Transverse colon (tissue), 4 donors: ENCODE data around the gene BCAR3. TPM values are rescaled to one million over a fixed set of nuclear protein-coding genes. Genes with fewer than 3 reads are reported as not detected.
"Not testable (repeated sequence)": the region's sequence is repeated elsewhere in the genome, so short reads cannot be mapped to it uniquely, and the experiment has no call there.

ENCODE experiments used
- DNase-seq: peaks from one replicate; pipeline ENCODE4 v3.0.0-alpha.2; 2019
- H3K27ac ChIP-seq, 4 donors: fragments of 200-600 bp; sonication (generic); 2 replicates each; pipeline ENCODE4 v1.5.1; 2016 to 2018; ENCODE audit warnings: inconsistent platforms in 4 of 4
- H3K27me3 ChIP-seq: fragments of 200-600 bp; sonication (generic); 2 replicates; pipeline ENCODE4 v1.5.1; 2017; ENCODE audit warnings: inconsistent platforms
- H3K36me3 ChIP-seq, 4 donors: fragments of 200-600 bp; sonication (generic); 2 replicates each; pipeline ENCODE4 v1.5.1; 2017 to 2019; ENCODE audit warnings: inconsistent platforms in 4 of 4
- H3K4me1 ChIP-seq, 4 donors: fragments of 200-600 bp; sonication (generic); 2 replicates each; pipeline ENCODE4 v1.5.1; 2017 to 2020; ENCODE audit warnings: inconsistent platforms in 4 of 4
- H3K4me3 ChIP-seq, 4 donors: fragments of 200-600 bp; sonication (generic); 1 replicate in 1 of 4; 2 replicates in 3 of 4; pipeline versions ENCODE4 v1.5.1 to v1.6.1; 2017 to 2019; ENCODE audit warnings: inconsistent platforms in 4 of 4
- H3K9me3 ChIP-seq, 2 donors: fragments of 200-600 bp; sonication (generic); 2 replicates each; pipeline ENCODE4 v1.5.1; 2017 to 2019; ENCODE audit warnings: inconsistent platforms in 2 of 2
- EP300 ChIP-seq: sonication (generic); formaldehyde crosslinking; IDR thresholded peaks from one replicate; pipeline ENCODE4 v1.6.1; 2017; ENCODE audit warnings: antibody characterized with exemption, low read depth
- POLR2A ChIP-seq: fragments of 450-650 bp; IDR thresholded peaks from one replicate; pipeline ENCODE4 v1.6.1; 2016; ENCODE audit warnings: antibody characterized with exemption, mild to moderate bottlenecking, moderate library complexity
- POLR2AphosphoS5 ChIP-seq, 3 donors: sonication (generic); formaldehyde crosslinking; IDR thresholded peaks; one replicate each; pipeline ENCODE4 v1.6.1; 2016; ENCODE audit warnings: antibody characterized with exemption in 3 of 3
- WGBS, 2 donors: methylation state at CpG; one replicate each; pipeline ENCODE4 v1.1.5; 2018; ENCODE audit warnings: low coverage in 1 of 2; 5-methylcytosine and 5-hydroxymethylcytosine counted together
- in situ Hi-C, 4 donors: fragments of 200-750 bp; cut with MboI; loops; one replicate each; pipeline versions ENCODE4 v1.15.0 to v1.15.1; 2017; ENCODE audit warnings: low sequenced_read_pairs in 3 of 4, low pct_ligation_motif_present in 1 of 4, low pct_unique_long_range_greater_than_20kb in 1 of 4
- intact Hi-C: fragments of 100-400 bp; cut with DNase I; formaldehyde crosslinking; loops from one replicate; pipeline ENCODE4 v1.15.1; 2023; ENCODE audit warnings: low total_unique reads
- total RNA-seq, 4 donors: library from RNA; depleted of rRNA; stranded (reverse); fragments of >200 nt; gene quantifications; one replicate each; pipeline ENCODE4 v1.1.0, GENCODE V29; 2016
- TF ChIP-seq, protein P1 (sequence below), 5 experiments: fragments of 200-600 bp in 3 of 5; fragments of 450-650 bp in 2 of 5; sonication (generic) in 3 of 5; IDR thresholded peaks; 1 replicate in 2 of 5; 2 replicates in 3 of 5; pipeline ENCODE4 v1.5.1; 2016 to 2017; ENCODE audit warnings: antibody characterized with exemption in 5 of 5, inconsistent platforms in 3 of 5, mild to moderate bottlenecking in 2 of 5, moderate library complexity in 1 of 5

Gene BCAR3
- total RNA-seq, 4 donors from 2014 or later: 12.3 to 71.7 (median 40.5) TPM

DNA sequence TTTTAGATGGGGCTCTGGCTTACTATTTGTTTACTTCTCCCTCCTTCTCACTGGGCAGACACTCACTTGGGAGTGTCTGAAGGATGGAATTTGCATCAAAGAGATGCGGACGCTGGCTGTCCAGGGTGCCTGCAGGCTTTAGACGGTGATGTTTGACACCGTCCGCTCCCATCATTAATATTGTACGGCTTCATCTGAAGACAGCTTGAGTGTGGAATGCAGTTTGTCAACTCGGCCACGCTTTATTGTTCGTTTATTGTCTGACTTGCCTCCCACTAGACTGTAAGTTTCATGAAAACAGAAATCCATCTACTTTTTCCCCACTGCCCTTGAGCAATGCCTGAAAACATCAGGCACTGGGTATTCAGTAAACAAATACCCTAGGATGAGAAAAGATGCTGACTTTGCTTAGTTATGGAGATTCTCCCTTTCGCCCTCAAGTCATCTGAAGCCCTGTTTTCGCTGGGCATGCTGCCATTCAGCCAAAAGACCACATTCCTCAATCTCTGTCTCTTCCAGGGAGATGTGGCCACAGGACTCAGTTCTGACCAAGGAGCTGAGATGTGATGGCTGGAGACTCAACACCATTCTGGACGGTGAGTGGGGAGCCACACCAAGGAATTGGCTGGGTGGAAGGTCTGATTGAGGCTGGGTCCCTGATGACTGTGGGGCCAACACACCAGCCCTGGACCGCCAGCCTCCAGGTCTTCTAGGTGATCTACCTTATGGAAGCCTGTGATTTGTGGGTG lies 87.6 kb downstream of the BCAR3 start:
- peaks cover 14 to 39% (median 26%) of the 10 kb centered on the region in 4 donors for H3K4me1 ChIP-seq
- 67 to 76% methylated on average over 4 to 13 of the region's 13 CpGs for WGBS, 2 donors
- H3K4me3 ChIP-seq: no peak overlapping the region
- in situ Hi-C loops (no loop called here), intact Hi-C loops (no loop called here)
- TF ChIP-seq POLR2AphosphoS5 (IDR thresholded peaks at IDR 0.05) (no peak), POLR2A (no peak), EP300 (no peak)
- TF ChIP-seq, protein P1, sequence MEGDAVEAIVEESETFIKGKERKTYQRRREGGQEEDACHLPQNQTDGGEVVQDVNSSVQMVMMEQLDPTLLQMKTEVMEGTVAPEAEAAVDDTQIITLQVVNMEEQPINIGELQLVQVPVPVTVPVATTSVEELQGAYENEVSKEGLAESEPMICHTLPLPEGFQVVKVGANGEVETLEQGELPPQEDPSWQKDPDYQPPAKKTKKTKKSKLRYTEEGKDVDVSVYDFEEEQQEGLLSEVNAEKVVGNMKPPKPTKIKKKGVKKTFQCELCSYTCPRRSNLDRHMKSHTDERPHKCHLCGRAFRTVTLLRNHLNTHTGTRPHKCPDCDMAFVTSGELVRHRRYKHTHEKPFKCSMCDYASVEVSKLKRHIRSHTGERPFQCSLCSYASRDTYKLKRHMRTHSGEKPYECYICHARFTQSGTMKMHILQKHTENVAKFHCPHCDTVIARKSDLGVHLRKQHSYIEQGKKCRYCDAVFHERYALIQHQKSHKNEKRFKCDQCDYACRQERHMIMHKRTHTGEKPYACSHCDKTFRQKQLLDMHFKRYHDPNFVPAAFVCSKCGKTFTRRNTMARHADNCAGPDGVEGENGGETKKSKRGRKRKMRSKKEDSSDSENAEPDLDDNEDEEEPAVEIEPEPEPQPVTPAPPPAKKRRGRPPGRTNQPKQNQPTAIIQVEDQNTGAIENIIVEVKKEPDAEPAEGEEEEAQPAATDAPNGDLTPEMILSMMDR (IDR thresholded peaks at IDR 0.05): no peak
- H3K27ac ChIP-seq: peak overlapping the region; percentile 83 to 92 (median 88)
- H3K9me3 ChIP-seq: no peaks in the 10 kb centered on the region
- H3K36me3 ChIP-seq: no peaks in the 10 kb centered on the region
- no peak for DNase-seq
- no peaks in the 10 kb centered on the region for H3K27me3 ChIP-seq

DNA sequence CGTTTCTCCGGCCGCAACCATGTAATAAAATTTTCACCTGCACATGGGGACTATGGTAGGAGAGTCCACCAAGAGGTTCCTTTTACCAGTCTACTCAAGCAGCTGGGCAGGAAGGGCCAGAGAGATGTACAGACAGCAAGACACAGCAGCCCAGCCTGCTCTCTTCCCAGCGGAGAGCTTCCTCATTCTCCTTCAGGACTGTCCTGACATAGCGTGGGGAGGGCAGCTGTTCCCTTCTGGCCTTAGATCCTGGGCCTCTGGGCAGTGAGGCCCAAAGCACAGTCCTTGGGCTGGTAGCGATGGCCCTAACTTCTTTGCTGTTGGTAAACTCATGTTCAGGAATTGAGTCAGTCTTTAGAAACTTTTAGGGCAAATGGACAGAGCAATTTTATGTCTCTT lies 89.1 kb downstream of the BCAR3 start:
- Histone ChIP-seq H3K27ac (peak overlapping the region; percentile 83 to 92 (median 88)), H3K9me3 (no peaks in the 10 kb centered on the region), H3K4me3 (peak overlapping the region in 2 of 4 donors; percentile 34), H3K27me3 (no peaks in the 10 kb centered on the region), H3K4me1 (peaks cover 14 to 34% (median 26%) of the 10 kb centered on the region in 4 donors), H3K36me3 (no peaks in the 10 kb centered on the region)
- DNase-seq: no peak
- WGBS, 2 donors: 57 to 100% methylated on average over 1 to 6 of the region's 6 CpGs
- TF ChIP-seq, protein P1 (IDR thresholded peaks at IDR 0.05): no peak
- TF ChIP-seq POLR2AphosphoS5 (IDR thresholded peaks at IDR 0.05) (peak in 1 of 3 donors; percentile 2), POLR2A (peak; percentile 39), EP300 (no peak)
- intact Hi-C loops: no loop called here
- in situ Hi-C loops: no loop called here

DNA sequence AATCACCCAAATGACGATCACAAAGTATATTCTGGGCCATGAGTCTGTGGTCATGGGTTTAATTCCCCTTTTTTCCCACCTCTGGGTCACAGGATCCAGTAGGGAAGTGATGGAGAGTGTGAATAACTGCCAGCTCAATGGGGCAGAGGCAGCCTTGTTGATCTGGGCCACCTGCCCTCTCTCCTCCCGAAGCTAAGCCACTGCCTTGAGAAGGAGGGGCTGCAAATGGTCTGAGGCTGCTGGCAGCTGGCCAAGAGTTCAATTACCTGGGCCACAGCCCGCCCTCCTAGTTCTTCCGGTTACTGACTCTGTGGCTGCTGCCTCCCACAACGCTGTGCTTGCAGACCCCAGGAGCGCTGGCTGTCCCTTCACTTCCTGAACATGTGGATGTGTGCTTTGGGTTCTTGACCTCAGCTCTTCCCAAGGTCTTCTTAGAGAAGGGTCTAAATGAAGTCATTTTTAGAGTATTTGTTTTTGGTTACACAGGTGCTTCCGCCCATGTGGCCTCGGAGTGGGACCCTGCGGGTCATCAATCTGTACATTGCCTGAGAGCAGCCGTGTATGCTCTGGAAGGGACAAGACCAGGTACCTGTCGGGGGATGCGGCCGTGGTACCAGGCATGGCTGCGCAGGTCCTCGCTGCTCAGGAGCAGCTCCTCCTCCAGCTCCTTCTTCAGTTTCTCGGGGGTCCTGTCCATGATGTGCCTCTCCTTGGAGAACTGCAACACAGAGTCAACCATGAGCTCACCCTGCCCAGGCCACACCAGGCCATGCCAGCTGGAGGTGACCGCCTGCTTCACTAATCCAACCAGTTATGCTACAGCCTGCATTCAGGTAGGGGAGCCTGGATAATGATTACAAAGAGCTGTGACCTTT lies 89.7 kb downstream of the BCAR3 start:
- peaks cover 14 to 34% (median 26%) of the 10 kb centered on the region in 4 donors for H3K4me1 ChIP-seq
- whole genome bisulfite sequencing, 2 donors: 42 to 57% methylated on average over 1 to 17 of the region's 17 CpGs
- peak overlapping the region in 3 of 4 donors; percentile 13 to 34 (median 34) for H3K4me3 ChIP-seq
- in situ Hi-C loops: no loop called here
- DNase-seq: peak; percentile 94
- H3K27me3 ChIP-seq: no peaks in the 10 kb centered on the region
- intact Hi-C loops: no loop called here
- H3K9me3 ChIP-seq: no peaks in the 10 kb centered on the region
- no peaks in the 10 kb centered on the region for H3K36me3 ChIP-seq
- TF ChIP-seq, protein P1 (IDR thresholded peaks at IDR 0.05): no peak
- peak; percentile 67 for TF ChIP-seq POLR2A
- TF ChIP-seq EP300: no peak
- peak; percentile 49 to 80 (median 73) for TF ChIP-seq POLR2AphosphoS5 (IDR thresholded peaks at IDR 0.05)
- peak overlapping the region; percentile 83 to 92 (median 88) for H3K27ac ChIP-seq

DNA sequence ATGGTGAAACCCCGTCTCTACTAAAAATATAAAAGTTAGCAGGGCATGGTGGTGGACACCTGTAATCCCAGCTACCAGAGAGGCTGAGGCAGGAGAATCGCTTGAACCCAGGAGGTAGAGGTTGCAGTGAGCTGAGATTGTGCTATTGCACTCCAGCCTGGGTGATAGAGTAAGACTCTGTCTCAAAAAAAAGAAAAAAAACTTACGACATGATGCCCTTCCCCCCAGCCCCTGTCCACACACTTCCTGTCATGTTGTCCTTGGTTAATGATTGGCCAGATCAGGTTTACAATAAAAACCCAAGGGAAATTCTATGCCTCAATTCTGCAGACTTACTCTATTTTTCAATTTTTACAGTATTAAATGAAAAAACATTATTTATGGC lies 90.4 kb downstream of the BCAR3 start:
- H3K4me3 ChIP-seq, intact Hi-C loops, DNase-seq, H3K9me3 ChIP-seq, H3K27me3 ChIP-seq, H3K36me3 ChIP-seq, in situ Hi-C loops: not testable (repeated sequence)
- Histone ChIP-seq H3K27ac (peak overlapping the region; percentile 83 to 92 (median 88)), H3K4me1 (peaks cover 18 to 39% (median 26%) of the 10 kb centered on the region in 4 donors)
- 40 to 50% methylated on average over 1 to 3 of the region's 3 CpGs for WGBS, 2 donors
